Medulla oblongata (tissue), 1 donor: ENCODE results near the gene FOXD1.
"Not testable (repeated sequence)": the region's sequence is repeated elsewhere in the genome, so short reads cannot be mapped to it uniquely, and the experiment has no call there.

Experiments
- DNase-seq: peaks from one replicate; pipeline ENCODE4 v3.0.0-alpha.2; 2015; ENCODE audit errors: extremely low spot score

The FOXD1 gene

DNA sequence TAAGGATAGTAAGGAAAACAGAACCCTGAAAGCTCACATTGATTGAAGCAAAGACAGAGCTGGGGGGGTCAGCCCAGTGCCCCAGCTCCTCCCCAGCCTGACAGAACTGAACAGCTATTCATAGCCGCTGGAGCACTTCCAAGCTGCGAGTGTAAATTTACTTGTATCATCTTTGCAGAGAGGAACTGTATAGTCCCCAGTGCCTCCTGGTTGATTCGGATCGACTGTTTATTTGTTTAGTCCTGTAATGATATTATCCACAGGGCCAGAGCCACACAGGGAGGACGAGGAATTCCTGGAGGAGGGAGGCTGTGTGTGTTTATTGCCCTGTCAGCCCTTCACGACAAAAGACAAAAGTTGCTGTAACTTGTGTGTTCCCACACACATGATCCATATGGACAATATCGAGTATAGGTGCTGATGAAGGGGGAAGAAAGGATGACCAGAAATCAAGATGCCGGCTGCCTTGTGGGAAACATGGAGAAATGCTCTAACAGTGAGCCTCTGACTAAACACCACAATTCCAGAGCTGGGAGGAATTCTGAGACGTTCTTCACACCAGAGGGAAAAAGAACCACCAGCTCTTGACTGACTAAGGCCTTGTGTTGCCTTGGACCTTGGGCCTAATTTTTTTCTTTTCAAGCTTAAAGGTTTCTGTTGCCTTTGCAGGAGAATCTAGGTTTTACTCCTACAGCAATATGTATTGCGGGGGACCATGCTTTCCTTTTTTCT, 31.1 kb downstream of the FOXD1 start:
- DNase-seq, result peak; percentile 25

DNA sequence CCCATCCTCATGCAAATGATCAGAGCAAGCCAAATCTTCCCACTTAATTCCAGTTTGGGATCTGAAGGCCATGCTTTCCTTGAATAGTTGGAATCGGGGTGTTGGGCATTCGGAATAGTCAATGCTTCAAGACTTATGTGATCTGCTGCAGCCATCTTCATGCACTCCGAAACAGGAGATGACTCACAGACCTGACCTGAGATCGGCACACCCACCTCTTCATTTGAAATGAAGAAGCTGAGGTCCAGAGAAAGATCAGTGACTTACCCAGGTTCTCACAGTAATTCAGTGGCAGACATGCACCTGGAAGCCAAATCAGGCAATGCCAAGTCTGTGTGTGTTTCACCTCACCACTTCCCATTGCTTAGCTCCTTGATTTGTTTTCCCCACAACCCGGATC, 33.0 kb downstream of the FOXD1 start:
- DNase-seq, result no peak

DNA sequence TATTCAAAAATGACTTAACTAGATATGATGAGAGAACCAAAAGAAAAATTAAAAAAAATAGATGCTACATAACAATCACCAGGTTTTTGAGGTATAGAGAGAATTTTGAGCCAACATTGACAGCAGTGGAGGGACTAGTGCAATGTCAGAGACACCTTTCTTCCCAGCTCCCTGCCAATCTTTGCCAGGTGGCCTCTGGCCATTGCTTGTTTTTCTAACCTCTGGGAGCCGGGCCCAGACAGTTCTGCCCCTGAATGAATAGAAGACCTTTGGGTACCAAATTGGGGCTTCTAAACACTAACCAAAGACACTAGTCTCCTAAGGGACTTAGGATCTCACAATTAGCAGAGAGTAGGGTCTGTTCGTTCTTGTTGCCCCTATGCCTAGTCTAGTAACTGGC, 33.4 kb downstream of the FOXD1 start:
- no peak for DNase-seq

DNA sequence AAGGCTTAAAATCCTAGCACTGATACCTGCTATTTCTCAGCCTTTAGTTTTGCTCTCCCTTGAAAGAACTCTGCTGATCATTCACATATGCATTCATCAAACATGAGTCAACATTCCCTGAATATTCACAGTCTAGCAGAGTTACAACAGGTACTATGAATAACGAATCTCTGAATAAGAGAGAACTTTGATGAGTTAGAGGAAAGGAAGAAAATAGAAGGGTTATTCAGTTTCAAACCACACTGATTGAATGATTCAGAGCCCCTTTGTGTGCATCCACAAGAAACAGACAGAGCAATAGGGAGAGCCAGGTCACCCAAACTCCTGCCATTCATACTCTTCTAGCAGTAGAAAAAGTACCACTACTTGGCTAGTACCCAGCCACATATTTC, 36.0 kb downstream of the FOXD1 start:
- no peak for DNase-seq

DNA sequence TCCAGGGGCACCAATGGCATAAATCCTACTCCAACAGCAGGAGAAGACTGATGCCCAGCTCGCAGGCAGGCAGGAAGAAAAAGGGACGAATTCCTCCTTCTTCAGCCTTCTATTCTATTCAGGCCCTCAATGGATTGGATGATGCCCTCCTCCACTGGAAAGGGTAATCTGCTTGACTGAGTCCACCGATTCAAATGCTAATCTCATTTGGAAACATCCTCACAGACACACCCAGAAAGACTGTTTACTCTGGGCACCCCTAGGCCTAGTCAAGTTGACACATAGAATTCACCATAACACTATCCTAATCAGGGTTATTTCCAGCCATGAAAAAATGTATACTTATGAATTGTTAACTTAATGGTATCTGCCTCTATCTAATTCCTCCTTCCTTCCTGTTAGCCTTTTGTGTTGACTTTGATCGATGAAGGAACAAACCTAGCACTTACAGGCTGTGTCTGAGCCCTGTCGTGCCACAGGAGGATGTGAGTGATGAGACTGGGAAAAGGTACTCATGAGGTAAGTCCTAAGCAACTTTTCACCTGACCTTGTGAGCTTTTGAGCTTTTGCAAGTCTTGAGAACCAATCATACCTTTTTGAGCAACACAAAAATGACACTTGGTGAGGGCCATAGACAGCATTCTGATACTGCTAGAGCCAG, 36.5 kb downstream of the FOXD1 start:
- no peak for DNase-seq

DNA sequence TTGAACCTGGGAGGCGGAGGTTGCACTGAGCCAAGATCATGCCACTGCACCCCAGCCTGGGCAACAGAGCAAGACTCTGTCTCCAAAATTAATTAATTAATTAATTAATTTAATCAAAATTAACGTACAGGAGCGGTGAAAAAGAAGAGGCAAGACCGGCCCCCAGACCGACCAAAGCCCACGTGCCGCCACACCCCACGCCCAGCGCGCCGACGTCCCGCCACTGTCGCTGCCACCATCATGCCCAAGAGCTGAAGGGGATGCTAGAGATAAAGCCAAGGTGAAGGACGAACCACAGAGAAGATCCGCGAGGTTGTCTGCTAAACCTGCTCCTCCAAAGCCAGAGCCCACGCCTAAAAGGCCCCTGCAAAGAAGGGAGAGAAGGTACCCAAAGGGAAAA, 38.6 kb downstream of the FOXD1 start:
- DNase-seq, result not testable (repeated sequence)

DNA sequence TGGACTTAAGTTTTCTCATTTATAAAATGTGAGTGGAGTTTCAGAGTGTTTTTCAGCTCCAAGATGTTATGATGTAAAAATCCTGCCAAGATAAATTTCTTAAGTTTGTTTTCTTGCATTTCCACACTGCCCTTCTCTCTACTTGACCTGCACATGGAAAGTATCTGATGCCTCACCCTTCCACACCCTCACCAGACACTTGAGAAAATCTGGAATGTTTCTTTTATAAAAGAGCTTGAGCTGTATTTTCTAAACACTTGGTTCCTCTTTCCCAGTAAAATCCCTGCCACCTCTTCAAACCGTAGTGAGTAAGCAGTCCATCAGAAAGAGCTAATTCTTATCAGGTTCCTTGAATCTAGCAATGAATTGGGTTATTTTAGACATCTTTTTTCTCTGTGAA, 42.9 kb downstream of the FOXD1 start:
- DNase-seq, result no peak

DNA sequence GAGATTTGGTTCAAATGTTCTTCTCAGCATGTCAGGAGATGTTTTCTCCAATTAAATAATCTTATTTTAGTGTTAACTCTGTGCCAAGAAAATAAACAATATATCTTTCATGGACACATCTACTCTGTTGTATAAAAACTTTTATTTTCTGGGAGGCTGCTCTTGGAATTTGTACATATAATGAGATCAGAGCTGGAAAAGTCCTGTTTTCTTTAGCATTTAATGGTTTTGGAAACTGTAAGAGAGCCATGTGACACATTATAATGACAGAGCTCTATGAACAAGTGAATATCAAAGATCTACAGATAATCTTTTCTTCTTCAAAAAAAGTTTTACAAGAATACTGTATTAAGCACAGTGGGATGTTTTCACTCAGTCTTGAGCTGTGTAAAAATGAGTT, 48.8 kb downstream of the FOXD1 start:
- DNase-seq, result no peak
